GM19193 (cell line): ENCODE results near the gene SPATA31D1.
"Not testable (repeated sequence)": the region's sequence is repeated elsewhere in the genome, so short reads cannot be mapped to it uniquely, and the experiment has no call there.

Source experiments
- POLR2A ChIP-seq: IDR thresholded peaks from 4 replicates; pipeline ENCODE4 v1.6.1; 2011; ENCODE audit not compliant: insufficient read depth, insufficient read length; ENCODE audit errors: extremely low read depth

The SPATA31D1 gene

DNA sequence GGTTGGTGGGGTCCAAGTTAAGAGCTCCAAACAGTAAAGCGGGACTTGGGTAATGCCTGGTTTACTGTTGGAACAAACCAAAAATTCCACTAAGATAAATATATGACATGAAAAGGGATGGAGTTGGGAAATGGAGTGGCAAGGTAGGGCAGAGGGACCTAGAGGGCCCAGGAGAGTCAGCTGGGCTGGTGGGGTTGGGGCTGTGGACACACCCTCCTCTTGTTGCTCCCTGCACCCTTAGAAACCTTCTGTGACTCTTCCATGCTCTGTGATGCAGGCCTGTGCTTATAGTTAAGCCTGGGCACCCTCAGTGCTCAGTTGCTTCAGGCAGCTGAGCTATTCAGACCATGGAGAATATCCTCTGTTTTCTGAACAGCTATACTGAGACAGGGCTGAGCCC is at the start of gene SPATA31D1:
TSS of gene SPATA31D1 (plus strand) at position 301 of the 400 bp plus-strand sequence. CDS start at position 348, 47 bp downstream.
- TF ChIP-seq POLR2A: not testable (repeated sequence)

DNA sequence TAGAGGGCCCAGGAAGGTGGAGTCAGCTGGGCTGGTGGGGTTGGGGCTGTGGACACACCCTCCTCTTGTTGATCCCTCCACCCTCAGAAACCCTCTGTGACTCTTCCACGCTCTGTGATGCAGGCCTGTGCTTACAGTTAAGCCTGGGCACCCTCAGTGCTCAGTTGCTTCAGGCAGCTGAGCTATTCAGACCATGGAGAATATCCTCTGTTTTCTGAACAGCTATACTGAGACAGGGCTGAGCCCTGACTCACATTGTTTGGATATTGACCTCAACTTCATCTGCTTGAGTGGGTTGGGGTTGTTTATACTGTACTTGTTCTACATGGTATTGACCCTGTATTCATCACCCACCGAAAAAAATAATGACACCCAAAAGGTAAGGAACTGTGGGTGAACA is 45.2 kb upstream of the SPATA31D1 start, which contains the start of gene SPATA31D3:
TSS of gene SPATA31D3 (plus strand) at position 108 of the 400 bp plus-strand sequence. CDS start at position 194, 86 bp downstream.
- not testable (repeated sequence) for TF ChIP-seq POLR2A

DNA sequence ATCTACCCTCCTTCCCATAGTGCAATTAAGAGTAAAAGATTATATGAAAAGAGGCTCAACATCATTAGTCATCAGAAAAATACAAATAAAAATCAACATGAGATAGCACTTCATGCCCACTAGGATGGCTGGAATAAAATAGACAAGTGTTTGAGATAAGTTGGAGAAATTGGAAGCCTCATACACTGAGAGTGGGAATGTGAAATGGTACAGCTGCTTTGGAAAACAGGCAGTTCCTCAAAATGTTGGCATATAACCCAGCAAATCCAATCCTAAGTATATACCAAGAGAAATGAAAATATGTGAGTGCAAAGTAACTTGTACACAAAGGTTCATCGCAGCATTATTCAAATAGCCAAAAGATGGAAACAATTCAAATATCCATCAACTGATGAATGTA is 35.5 kb upstream of the SPATA31D1 start:
- no peak for TF ChIP-seq POLR2A

DNA sequence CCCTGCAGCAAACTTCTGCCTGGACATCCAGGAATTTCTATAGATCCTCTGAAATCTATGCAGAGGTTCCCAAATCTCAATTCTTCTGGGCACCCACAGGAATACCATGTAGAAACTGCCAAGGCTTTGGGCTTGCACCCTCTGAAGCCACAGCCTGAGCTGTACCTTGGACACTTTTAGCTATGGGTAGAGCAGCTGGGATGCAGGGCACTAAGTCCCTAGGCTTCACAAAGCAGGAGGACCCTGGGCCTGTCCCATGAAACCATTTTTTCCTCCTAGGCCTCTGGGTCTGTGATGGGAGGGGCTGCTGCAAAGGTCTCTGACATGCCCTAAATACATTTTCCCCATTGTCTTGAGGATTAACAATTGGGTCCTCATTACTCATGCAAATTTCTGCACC is 32.9 kb upstream of the SPATA31D1 start:
- no peak for TF ChIP-seq POLR2A

DNA sequence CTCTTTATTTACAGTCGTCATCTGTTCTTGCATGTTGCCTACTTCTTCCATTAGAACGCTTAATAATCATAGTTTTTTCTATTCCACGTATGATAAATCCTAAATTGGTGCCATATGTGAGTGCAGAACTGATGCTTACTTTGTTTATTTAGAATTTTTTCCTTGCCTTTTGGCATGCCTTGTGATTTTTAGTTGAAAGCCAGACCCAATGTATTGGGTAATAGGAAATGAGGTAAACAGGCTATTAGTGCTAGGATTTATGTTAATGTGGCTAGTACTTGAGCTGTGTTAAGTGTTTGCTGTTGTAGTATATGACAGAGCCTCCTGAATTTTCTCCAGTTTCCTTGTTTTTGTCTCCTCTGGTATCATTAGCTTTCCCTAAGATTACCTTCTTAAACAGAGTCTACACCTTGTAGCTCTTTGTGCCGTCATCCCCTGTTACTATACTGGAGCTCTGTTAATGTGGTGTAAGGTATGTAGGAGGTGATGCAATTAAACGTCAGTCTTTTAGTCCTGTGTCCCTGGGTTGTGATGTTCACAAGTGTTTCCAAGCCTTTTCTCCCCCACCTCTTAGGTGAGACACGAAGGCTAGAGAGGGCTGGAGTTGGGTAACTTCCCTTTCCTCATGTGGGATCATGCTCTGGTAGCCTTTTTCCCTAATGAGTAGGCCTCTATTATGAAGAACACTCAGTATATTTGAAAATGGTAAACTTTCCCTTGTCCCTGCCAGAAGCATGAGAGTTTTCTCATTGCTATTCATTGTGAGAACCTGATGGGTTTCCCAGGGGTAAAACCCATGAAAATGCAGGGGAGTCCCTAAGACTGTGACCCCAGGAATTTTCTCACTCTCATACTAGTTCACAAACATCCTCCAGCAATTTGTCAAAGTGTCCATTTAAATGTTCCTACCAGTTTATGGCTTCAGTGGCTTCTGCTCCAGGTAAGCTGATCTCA is 24.1 kb upstream of the SPATA31D1 start:
- TF ChIP-seq POLR2A: no peak

DNA sequence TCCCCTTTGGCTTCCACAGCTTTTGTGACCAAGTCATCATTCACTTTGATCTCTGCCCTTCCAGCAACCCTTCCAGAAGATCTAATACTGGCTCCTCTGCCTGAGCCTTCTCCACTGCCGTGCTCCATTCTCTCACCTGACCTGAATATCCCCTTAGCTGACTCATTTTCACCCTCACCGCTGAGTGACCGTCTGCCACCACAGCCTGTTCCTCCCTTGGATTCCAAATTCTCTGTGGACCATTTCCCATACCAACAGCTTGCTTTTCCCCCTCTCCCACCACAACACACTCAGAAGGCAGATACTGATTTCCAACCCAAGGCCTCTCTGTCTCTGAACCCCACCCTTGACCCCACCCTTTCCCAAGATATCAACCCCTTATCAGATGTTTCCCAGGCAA is 20.5 kb upstream of the SPATA31D1 start:
- no peak for TF ChIP-seq POLR2A

DNA sequence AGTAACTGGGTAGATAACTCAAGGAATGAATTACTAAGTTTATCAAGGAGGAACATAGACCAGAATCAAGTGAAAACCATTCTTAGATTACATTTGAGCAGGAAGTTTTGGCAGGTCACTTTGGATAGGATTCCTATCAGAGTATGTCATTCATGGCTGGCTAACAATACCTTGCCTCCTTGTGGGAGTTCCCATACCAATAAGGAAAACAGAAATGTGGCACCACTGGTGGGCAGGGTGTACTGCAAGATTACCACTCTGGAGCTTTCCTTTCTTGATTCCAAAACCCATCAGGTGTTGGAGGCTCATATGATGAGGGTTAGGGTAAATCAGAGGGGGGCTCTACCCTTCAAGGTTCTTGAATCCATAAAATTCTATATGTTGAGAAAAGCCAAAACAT is 18.6 kb upstream of the SPATA31D1 start:
- no peak for TF ChIP-seq POLR2A

DNA sequence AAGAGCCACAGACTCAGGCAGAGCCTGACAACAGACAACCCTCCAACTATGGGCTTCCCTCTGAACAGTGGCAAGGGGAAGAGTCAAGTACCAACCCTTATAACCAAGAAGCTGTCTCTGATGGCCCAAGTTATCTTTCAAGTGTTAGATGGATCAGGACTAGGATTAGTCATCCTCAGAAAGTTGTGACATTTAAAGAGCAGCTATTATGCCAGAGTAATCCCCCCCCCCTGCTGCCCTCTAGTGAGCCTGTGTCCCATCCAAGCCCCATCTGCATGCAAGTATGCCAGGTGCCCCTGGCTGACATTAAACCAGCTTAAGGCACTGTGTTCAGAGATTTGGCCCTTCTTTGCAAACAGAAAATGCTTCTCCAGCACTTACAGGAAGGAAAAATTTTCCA is 16.8 kb upstream of the SPATA31D1 start:
- no peak for TF ChIP-seq POLR2A

DNA sequence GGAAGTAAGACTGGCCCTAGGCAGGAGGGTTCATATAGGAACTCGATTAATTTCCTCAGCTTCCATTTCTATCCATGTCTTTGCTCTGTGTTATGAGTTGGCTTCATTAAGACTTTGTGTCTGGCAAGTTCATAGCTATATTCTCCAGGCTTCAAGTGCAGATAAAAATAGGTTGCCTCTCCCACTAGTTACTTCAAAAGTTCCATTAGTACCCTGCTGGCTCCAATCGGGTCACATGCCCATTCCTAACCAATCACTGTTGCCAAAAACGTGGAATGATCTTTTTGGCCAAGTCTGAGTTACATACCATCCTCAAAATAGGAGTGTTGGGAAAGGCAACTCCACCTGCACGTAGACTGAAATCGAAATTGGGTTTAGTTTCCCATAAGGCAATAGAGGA is 13.8 kb upstream of the SPATA31D1 start:
- no peak for TF ChIP-seq POLR2A

DNA sequence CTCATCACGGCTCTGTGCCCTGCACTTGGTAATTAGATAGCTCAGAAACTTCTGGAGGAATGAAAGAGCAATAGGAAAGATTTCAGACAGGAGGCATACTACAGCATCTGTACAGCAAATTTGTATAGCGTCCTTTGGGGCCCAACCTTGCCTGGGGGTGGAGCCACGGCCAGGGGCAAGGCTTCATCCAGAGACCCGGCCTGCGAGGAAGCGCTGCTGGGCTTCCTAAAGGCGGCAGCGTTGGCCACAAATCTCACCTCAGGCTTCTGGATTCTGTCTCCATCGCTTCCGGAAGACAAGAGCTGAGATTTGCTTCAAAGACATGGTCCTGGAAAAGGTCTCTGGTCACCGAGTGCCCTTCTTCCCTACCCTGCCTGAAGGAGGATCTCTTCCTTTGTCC is 12.2 kb upstream of the SPATA31D1 start:
- no peak for TF ChIP-seq POLR2A

DNA sequence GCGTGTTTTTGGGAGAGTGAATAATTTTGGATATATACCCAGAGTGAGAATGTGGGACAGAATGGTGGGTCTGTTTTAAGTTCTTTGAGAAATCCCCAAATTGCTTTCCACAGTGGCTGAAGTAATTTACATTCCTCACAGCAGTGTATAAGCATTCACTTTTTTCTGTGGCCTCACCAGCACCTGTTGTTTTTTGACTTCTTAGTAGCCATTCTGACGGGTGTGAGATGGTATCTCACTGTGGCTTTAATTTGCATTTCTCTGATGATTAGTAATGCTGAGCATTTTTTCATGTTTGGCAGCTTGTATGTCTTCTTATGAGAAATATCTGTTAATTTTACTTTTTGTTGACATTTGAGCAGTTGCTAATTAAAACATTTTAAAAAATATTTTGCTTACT is 9.4 kb upstream of the SPATA31D1 start:
- TF ChIP-seq POLR2A: no peak

DNA sequence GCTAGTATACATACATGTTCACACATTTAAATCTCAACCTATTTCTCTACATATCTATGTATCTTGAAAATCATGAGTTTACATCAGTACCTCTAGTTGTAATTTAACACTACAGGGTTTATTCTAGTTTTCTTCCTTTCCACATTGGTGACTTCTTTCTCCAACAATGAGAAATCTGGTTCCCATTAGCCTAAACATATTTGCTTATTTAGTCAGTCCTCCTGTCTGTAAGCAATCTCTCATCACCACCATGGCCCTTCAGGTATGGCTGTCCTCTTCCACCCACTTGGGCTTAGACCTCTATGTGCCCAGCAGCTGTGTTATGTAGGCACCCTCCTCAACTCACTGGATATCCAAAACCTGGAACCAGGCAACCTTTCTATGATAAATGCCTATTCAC is 8.0 kb upstream of the SPATA31D1 start:
- no peak for TF ChIP-seq POLR2A

DNA sequence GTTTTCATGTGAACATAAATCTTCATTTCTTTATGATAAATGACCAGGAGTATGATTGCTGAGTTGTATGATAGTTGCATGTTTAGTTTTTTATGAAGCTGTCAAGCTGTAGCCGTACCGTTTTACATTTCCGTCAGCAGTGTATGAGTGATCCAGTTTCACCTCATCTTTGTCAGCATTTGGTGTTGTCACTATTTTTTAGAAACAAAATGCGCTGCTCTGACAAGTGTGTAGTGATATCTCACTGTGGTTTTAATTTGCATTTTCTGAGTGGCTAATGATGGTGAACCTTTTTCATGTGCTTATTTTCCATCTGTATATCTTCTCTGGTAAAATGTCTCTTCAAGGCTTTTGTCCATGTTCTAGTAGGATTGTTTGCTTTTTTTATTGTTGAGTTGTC is 6.7 kb upstream of the SPATA31D1 start:
- no peak for TF ChIP-seq POLR2A

DNA sequence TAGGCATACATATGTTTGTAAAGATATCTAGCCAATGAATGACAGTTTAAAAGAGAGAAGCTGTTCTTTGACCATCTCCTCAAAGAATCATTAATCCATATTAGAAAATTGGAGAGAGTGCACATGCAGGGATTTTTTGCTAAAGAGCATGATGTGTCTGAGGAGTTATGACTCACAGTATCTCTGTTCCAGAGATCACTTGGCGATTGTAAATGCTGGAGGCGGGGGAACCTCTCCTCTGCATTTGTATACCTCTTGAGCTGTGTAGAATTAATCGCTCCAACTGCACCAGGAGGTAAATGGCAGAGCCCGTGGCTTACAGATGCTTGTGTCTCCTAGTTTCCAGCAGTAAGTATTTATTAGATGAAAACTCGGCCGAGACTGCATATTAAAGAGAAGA is 3.6 kb upstream of the SPATA31D1 start:
- no peak for TF ChIP-seq POLR2A

DNA sequence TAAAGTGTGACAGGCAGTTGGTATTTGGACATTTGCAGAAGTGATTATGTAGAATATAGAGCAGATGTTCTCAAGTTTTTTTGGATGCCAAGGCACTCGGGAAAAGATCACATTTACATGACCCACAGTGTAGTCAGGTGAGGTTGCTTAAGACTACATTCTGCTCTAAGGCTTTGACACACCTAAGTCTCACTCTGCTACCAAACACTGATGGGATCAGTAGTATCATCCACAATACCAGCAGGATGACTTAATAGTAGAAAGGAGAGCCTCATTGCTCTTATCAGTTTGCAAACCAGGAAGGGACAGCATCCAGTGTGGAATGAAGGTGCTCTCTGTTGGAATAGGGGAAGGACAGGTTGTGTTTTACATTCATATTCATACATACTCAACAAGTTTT is 2.5 kb upstream of the SPATA31D1 start:
- no peak for TF ChIP-seq POLR2A

DNA sequence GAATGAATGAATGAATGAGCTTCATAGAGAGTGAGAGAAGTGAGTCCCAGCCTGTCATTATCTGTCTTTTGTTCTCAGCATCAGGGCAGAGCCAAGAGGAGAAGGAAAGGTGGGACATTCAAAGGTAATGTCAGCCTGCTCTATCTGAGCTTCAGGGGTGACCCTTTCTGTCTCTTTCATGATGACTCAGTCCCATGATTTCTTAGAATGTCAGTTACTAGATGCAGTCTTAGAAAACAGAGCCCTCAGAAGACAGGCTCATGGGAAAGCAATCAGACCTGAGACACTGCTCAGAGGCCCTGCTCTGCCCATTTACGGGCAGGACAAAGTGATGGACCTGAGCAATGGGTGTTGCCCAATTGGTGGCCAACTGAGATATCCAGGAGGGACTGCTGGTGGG is 1.1 kb downstream of the SPATA31D1 start:
- TF ChIP-seq POLR2A: no peak
